Cerebellar cortex (tissue), 1 donor: ENCODE measurements around the gene MOSPD3.

Source experiments
- DNase-seq: peaks from one replicate; pipeline ENCODE4 v3.0.0-alpha.2; 2015; ENCODE audit warnings: low spot score

The MOSPD3 gene

DNA sequence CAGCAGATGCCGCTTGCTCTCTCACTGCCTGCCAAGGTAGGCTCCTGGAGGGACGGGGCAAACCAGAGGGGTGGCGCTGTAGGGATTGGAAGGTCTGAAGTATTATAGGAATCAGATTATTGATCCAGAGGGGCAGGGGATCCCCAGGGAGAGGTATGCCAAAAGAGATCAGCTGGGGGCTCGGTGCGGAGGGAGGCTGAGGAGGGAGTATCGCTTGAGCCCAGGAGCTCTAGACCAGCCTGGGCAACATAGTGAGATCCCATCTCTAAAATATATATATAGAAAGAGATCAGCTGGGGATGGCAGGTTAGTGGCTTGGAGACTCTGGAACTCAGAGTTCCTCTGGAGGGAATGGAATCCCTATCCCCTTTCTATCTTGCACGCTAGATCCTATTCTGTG, 17.2 kb upstream of the MOSPD3 start:
- DNase-seq = no peak

- no peak for DNase-seq
These were observed 13.9 kb upstream of the MOSPD3 start for GRCh38 chr7:100598425-100598824.

- no peak for DNase-seq
These were observed 12.2 kb upstream of the MOSPD3 start for GRCh38 chr7:100599911-100600729.

DNA sequence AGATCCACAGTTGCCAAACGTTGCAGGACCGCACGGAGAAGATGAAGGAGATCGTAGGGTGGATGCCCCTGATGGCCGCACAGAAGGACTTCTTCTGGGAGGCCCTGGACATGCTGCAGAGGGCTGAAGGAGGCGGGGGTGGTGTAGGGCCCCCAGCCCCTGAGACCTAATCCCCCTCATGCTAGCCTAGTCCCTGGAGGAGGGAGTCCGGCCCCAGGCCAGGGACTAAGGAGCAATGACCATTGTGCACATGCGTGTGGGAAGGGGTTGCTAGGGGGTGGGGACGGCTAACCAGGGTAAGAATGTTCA, 11.7 kb upstream of the MOSPD3 start:
- no peak for DNase-seq

DNA sequence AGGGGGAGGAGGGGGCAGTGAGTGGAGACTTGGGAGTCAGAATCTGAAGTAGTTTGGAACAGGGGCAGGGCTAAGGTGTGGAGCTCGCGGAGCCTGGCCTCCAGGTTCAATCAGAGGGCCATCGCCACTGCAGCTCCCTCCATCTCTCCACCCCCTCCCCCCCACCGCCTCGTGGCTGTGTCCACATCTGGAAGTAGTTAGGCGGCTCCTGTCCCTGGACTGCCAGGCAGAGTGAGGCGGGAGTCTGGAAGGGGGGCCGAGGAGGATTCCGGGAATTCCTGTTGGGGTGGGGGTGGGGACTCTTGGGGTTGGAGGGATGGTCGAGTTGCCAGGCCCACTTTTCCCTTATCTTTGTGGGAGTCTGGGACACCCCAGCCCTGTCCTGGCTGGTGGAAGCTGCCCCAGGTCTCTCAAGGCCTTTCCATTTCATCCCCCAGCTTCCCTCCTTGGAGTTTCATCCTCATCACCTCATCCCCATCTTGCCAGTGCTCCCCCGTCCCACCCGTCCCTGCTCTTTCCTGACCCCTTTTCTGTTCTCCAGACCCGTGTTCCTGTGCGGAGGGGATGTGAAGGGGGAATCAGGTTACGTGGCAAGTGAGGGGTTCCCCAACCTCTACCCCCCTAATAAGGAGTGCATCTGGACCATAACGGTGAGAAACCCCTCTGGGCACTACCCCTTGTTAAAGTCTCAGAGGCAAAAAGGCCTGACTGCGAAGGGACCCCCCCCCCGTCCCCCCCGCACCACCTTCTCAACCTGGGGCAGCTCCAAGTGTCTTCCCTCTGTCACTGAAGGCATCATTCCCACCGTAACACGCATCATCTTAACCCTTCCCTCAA, 9.2 kb upstream of the MOSPD3 start:
- DNase-seq = peak; percentile 62

GRCh38 chr7:100603726-100604027, 8.7 kb upstream of the MOSPD3 start:
- DNase-seq = peak; percentile 62

DNA sequence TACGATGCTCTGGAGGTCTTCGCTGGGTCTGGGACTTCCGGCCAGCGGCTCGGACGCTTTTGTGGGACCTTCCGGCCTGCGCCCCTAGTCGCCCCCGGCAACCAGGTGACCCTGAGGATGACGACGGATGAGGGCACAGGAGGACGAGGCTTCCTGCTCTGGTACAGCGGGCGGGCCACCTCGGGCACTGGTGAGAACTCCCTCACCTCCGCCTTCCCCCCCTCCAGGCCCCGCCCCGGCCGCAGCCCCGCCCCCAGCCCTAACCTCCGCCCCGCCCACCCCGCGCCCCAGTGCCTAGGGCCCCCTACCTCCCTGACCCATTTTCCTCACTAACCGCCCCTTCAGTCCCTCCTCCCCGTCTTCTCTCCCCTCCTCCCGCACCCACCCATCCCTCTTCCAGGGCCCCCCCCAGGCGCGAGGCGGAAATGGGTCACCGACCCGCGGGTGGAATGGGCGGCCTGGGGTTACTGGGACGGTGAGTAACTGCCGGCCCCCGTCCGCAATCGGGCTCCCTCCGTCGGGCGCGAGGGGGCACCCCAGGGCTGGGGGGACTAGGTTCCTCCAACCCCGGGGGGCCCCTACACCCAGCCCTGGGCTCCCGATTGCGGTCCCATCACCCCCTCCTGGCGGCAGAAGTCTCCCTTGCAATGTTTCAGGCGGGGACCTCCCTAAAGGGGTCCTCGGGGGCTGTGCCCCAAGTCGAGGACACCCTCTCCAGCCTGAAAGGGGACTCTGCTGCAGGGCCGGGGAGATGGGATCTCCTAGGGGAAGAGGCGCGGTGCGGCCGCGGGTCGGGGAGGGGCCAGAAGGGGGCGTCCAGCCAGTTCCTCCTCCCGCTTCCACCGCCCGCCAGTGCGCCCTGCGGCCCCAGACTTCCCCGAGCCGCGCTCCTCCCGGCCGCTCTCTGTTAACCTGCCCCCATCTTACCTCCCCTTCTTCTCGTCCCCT, 8.0 kb upstream of the MOSPD3 start:
- DNase-seq = peak; percentile 72

DNA sequence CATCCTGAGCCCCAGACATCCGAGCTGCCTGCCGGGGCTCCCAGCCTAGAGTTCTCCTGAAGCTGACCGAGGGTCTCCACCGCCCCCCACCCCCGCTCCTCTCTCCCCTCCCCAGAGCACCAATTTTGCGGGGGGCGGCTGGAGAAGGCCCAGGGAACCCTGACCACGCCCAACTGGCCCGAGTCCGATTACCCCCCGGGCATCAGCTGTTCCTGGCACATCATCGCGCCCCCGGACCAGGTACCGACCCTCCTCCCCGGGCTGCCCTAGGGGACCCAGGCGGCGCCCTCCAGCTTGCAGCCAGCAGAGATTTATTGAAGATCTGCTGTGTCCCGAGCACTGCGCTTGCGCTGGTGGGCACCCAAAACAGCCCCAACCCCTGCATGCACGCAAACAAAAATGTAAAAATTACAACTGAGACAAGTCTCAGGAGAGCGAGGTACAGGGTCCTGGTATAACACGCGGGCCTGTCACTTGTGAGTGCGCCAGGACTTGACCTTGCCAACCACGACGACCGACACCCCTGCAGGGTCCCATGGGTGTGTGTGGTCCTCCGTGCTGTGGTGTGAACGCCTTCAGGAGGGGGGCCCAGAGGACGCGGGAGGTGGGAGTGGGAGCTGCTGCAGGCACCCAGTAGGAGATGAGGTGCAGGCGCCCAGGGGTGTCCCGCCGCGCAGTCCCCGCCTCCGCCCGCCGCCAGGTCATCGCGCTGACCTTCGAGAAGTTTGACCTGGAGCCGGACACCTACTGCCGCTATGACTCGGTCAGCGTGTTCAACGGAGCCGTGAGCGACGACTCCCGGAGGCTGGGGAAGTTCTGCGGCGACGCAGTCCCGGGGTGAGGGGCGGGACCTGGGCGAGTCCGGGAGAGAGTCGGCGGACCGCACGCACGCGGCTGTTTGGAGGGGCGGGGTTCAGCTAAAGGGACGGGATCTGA, 7.1 kb upstream of the MOSPD3 start:
- DNase-seq = no peak

DNA sequence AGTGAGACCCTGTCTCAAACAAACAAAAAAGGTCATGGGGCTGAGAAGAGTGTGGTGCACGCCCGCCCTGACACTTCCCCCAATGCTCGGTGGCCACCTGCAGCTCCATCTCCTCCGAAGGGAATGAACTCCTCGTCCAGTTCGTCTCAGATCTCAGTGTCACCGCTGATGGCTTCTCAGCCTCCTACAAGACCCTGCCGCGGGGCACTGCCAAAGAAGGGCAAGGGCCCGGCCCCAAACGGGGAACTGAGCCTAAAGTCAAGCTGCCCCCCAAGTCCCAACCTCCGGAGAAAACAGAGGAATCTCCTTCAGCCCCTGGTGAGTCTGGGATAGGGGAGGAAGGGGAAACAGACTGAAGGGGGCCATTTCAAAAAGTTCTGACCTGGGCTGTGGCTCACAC, 6.0 kb upstream of the MOSPD3 start:
- no peak for DNase-seq

DNA sequence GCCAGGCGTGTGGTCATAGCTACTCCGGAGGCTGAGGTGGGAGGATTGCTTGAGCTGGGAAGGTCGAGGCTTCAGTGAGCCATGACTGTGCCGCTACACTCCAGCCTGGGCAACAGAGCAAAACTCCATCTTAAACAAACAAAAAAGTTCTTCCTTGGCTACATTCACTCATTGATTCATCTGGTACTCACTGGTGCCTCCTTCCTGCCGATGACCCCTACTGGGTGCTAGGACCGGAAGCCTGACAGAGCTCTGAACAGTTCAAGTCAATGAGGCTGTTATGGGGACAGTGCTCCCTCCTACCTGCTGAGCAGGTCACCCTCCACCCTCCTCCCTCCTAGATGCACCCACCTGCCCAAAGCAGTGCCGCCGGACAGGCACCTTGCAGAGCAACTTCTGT, 5.2 kb upstream of the MOSPD3 start:
- DNase-seq = no peak

GRCh38 chr7:100609958-100610357, 2.4 kb upstream of the MOSPD3 start:
- no peak for DNase-seq

DNA sequence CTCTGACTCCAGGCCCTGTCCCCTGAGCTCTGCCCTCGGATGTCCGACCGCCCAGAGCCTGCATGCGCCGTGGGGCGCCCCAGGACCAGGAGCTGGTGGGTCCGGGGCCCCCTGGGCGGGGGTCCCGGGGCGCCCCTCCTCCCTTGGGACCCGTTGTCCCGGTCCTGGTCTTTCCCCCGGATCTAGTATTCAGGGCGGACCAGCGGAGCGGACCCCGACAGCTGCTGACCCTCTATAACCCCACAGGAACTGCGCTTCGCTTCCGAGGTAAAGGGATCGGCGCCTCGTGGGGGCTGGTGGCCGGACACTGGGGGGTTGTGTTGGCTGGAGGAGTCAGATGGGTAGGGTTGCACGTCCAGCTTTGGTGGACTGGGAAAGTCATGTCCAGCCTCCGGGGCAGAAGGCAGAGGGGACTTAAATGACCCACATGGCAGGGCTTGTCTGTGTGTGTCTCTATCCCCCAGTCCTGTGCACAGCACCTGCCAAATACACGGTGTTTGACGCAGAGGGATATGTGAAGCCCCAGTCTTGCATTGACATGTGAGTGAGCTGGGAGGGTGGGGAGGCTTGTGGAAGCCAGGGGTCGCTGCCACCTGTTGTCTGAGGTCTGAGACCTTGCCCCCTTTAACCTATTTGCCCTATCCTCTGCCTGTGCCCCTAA, 520 bp downstream of the MOSPD3 start:
- DNase-seq = no peak

- DNase-seq = no peak
These were observed 1.3 kb downstream of the MOSPD3 start for GRCh38 chr7:100613412-100614175.

DNA sequence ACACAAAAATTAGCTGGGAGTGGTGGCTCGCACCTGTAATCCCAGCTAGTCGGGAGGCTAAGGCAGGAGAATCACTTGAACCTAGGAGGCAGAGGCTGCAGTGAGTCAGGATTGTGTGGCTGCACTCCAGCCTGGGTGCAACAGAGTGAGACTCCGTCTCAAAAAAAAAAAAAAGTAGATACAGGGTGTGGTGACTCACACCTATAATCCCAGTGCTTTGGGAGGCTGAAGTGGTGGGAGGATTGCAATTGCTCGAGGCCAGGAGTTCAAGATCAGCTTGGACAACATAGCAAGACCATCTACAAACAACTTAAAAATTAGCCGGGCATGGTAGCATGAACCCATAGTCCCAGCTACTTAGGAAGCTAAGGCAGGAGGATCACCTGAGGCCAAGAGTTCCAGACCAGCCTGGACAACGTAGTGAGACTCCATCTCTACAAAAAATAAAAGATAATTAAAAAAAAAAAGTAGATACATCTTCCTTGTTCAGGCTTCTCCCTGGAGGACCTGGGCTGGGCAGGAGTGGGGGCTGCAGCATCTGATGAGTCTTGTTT, 2.0 kb downstream of the MOSPD3 start:
- no peak for DNase-seq

GRCh38 chr7:100620239-100620638, 7.9 kb downstream of the MOSPD3 start:
- no peak for DNase-seq

DNA sequence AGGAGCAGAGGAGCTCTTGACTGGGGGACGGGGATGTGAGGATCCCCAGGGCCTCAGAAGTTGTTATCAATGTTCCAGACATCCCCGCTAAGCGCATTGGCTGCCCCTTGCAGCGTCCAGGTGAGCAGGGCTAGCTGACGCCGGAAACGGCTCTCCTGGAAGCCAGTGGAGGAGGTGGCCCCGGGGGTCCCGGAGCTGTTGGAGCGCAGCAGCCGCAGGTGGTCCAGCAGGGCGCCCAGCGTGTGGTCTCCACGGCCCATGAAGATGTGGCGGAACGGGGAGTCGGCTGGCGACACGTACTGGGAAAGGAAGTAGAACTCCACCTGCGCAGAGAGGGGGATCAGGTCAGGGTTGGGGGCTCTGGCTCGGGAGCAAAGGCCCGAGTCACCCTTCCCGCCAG, 8.5 kb downstream of the MOSPD3 start:
- no peak for DNase-seq

GRCh38 chr7:100621554-100621953, 9.2 kb downstream of the MOSPD3 start:
- no peak for DNase-seq

GRCh38 chr7:100623951-100624824, 11.8 kb downstream of the MOSPD3 start:
- no peak for DNase-seq

DNA sequence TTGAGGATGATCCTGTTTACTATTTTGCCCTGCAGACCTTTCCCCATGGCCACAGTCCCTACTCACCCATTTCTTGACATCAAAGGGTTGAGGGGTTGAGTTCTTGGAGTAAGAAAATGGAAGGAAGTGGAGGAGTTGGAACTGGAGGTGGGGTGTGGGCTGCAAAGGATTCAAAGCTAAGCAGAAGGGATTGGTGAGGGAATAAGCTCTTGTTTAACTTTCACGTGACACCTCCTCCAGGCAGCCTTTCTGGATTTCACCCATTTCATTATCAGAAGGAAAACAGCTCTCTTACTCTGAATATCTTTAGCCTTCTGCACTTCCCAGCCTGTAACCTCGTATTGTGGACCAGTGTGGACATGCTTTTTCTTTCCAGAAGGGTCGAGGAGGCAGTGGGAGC, 13.7 kb downstream of the MOSPD3 start:
- no peak for DNase-seq
